ENCODE data around the gene KRTAP10-7. TPM values are rescaled to one million over a fixed set of nuclear protein-coding genes. Genes with fewer than 3 reads are reported as not detected.

The KRTAP10-7 gene
- total and polyA plus RNA-seq, 2 of the 13 experiments (the other 11 are each of a cell fraction or from before 2014, with no cell fraction given) = not detected

- no peak for TF ChIP-seq ZNF318 (CRISPR knock-in tag; IDR thresholded peaks at IDR 0.05)
Observed at GRCh38 chr21:44564099-44564498, 36.3 kb upstream of the KRTAP10-7 start (continued).

GRCh38 chr21:44564886-44565598, 35.4 kb upstream of the KRTAP10-7 start:
- ATAC-seq (no peak), FAIRE-seq (no peak), DNase-seq (ENCODE audit: low spot score) (no peak)
- Histone ChIP-seq H4K20me1 (ENCODE audit: insufficient read depth, low read length) (no peaks in the 10 kb centered on the region), H3K27me3 (ENCODE audit: control insufficient read depth in 1 of 2, insufficient read depth in 2 of 2, low read length in 2 of 2) (no peaks in the 10 kb centered on the region; a peak in 1 of 5 replicates), H3K9ac (ENCODE audit: insufficient read depth, low read depth, low read length) (no peak overlapping the region), H3K27ac (ENCODE audit: extremely low read length, insufficient read depth, low read length) (no peak overlapping the region), H3K9me3 (ENCODE audit: low read length) (no peaks in the 10 kb centered on the region), H3K79me2 (ENCODE audit: insufficient read depth, low read length) (no peaks in the 10 kb centered on the region), H3K4me2 (ENCODE audit: low read depth, low read length) (no peak overlapping the region), H3K4me3 (replicated peaks in 1 of 3; ENCODE audit: insufficient read depth in 1 of 3, low read depth in 2 of 3, low read length in 3 of 3) (no peak overlapping the region), H3K36me3 (replicated peaks in 1 of 2; ENCODE audit: control insufficient read depth in 1 of 2, insufficient read depth in 2 of 2, low read length in 2 of 2) (no peaks in the 10 kb centered on the region), H2AFZ (ENCODE audit: low read length) (no peak overlapping the region), H3K4me1 (ENCODE audit: insufficient read depth, low read length) (no peaks in the 10 kb centered on the region)
- intact Hi-C loops (cut with micrococcal nuclease; ENCODE audit: unreplicated experiment) = no loop called here
- CTCF ChIA-PET (ENCODE audit: low intra/inter-chr PET ratio, low total read pairs) = no interaction called here
- WGBS (ENCODE audit: low lambda C conversion rate) = 0% methylated on average over 1 of the region's 1 CpG
- no TSS peak for BruUV-seq (replicated peaks)
- in situ Hi-C loops (cut with HindIII; ENCODE audit: extremely low pct_ligation_motif_present, low pct_unique_long_range_greater_than_20kb) = no loop called here
- TF ChIP-seq PITX1 (CRISPR knock-in tag; IDR thresholded peaks at IDR 0.05) (no peak), TFDP2 (CRISPR knock-in tag; IDR thresholded peaks at IDR 0.05) (no peak)
- POLR2A ChIA-PET = no interaction called here

Data from HepG2 (cell line).